Fibroblast of the aortic adventitia (primary cell): ENCODE measurements around the gene MACROD1. TPM values are rescaled to one million over a fixed set of nuclear protein-coding genes. Genes with fewer than 3 reads are reported as not detected.
A peak's percentile ranks its signal among the peaks of the same experiment; 100 is the strongest.

ENCODE experiments used
- DNase-seq: peaks from one replicate; pipeline ENCODE4 v3.0.0-alpha.2; 2010; ENCODE audit warnings: low read depth
- H3K4me3 ChIP-seq: 2 replicates; pipeline ENCODE4 v1.5.1; 2011; ENCODE audit warnings: low read depth, mild to moderate bottlenecking, control low read depth, low read length, moderate library complexity
- total RNA-seq: library from RNA; depleted of rRNA; stranded (reverse); fragments of >200 nt; gene quantifications from 2 replicates; pipeline ENCODE4 v1.2.3, GENCODE V29; 2012; ENCODE audit warnings: low replicate concordance
- TF ChIP-seq, protein P1 (sequence below): IDR thresholded peaks from 2 replicates; pipeline ENCODE4 v1.5.1; 2011; ENCODE audit warnings: mild to moderate bottlenecking, low read length, control low read depth, inconsistent platforms; ENCODE audit not compliant: insufficient read depth

MACROD1 gene
- total RNA-seq, 1 donor = 14.5 TPM

DNA sequence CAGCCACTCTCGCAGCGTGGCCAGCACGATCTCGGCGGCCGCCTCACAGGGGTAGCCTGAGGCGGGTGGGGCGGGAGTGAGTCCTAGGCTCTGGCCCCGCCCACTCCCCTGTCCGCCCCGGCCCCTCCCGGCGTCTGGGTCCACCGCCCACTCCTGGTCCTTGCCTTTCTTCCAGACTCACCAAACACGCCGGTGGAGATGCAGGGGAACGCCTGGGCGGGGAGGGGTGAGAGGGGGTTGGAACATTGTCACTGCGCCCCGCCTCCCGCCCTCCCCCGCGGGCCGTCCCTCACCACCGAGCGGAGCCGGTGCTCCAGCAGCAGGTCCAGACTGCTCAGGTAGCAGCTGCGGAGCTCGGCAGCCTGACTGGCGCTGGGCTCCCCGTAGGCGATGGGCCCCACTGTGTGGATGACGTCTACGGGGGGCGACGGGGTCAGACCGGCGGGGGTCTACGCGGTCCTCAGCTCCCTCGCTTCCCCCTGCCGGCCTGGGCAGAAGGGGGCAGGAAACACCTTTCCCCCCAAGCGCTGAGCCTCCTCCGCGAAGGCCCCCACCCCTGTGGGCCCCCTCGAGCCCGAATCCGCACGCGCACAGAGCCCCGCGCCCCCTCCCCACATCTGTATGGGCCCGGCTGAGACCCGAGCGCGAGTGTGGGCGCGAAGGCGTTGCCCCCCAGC lies 166.4 kb downstream of the MACROD1 start:
- no peak overlapping the region for H3K4me3 ChIP-seq
- TF ChIP-seq, protein P1, sequence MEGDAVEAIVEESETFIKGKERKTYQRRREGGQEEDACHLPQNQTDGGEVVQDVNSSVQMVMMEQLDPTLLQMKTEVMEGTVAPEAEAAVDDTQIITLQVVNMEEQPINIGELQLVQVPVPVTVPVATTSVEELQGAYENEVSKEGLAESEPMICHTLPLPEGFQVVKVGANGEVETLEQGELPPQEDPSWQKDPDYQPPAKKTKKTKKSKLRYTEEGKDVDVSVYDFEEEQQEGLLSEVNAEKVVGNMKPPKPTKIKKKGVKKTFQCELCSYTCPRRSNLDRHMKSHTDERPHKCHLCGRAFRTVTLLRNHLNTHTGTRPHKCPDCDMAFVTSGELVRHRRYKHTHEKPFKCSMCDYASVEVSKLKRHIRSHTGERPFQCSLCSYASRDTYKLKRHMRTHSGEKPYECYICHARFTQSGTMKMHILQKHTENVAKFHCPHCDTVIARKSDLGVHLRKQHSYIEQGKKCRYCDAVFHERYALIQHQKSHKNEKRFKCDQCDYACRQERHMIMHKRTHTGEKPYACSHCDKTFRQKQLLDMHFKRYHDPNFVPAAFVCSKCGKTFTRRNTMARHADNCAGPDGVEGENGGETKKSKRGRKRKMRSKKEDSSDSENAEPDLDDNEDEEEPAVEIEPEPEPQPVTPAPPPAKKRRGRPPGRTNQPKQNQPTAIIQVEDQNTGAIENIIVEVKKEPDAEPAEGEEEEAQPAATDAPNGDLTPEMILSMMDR = no peak
- peak; percentile 21 for DNase-seq

DNA sequence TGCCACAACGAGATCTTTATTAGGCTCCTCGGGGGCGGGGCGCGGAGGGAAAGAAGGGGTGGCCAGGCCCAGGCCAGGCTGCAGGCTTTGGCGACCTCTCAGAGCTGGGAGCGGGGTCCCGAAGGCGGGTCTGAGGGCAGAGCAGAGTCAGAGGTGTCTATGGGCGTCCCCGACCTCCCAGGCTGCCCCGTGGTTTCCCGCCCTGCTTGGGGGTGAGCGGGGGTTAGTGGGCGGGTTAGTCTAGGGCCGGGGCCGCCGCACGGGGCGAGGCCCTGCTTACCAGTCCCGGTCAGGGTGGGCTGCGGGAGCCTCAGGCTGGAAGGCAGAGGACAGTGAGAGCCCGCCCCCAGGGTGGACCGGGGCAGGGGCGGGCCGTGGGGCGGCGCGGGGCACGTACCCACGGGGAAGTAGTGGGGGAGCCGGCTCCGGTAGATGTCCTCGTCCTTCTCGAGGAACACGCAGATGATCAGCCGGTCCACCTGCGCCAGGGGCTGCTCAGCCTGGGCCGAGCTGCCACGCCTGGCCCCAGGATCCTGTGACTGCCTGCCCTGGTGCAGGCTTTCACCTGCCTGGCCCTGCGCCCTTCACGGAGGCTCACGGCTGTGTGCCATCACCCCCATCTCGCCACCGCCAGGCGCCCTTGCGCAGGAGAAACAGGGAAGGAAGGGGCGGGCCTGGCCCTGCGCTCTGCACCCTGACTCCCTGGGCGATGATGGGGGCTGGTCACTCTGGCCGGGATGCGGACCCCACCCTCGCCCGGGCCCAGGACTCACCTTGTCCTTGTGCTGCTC lies 167.2 kb downstream of the MACROD1 start:
- no peak for DNase-seq
- TF ChIP-seq, protein P1 = no peak

DNA sequence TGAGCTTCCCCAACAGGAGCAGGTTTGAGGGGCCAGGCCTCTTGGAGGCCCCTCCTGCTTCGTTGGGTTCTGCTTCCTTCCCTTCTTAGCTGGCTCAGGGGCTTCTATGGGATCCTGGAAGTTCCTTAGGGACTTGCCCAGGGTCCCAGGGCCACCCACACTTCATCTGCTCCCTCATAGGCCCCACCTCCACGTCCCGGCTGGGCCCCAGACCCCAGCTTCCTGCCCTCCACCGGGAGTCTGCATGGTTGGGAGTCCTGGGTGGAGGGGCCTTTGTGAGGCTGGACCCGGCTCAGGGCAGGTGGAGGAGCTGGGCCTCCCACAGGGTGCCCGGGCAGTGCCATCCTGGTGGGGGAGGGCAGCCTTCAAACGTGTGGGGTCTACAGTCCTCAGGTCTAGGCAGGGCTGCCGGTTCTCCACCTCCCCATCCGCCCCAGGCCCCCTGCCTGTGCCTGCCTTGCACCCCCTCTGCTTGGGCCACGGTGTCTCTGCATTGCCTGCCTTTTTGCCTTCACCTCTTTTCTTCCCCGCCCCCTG lies 168.0 kb downstream of the MACROD1 start:
- TF ChIP-seq, protein P1 = no peak
- DNase-seq = no peak
- H3K4me3 ChIP-seq = no peak overlapping the region

More for the DNA sequence above, 167.2 kb downstream of the MACROD1 start:
- H3K4me3 ChIP-seq = no peak overlapping the region

DNA sequence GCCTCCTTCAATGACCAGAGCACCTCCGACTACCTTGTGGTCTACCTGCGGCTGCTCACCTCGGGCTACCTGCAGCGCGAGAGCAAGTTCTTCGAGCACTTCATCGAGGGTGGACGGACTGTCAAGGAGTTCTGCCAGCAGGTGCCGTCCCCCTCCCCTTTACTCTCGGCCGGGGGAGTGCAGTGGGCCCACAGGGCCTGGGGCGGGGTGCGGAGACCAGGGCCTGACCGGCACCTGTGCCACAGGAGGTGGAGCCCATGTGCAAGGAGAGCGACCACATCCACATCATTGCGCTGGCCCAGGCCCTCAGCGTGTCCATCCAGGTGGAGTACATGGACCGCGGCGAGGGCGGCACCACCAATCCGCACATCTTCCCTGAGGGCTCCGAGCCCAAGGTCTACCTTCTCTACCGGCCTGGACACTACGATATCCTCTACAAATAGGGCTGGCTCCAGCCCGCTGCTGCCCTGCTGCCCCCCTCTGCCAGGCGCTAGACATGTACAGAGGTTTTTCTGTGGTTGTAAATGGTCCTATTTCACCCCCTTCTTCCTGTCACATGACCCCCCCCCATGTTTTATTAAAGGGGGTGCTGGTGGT lies 168.7 kb downstream of the MACROD1 start:
- TF ChIP-seq, protein P1 = no peak
- H3K4me3 ChIP-seq = no peak overlapping the region
- DNase-seq = no peak

DNA sequence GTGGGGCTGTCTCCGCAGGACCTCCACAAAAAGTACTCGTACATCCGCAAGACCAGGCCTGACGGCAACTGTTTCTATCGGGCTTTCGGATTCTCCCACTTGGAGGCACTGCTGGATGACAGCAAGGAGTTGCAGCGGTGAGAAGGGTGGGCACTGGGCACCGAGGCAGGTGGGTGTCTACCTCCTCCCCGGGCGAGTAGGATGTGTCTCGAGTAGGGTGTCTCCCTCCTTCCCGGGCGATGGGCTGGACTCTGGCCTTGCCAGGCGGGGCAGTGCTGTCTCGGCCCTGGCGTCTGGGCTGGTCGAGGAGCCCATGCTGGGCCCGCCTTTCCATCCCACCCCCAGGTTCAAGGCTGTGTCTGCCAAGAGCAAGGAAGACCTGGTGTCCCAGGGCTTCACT lies 169.4 kb downstream of the MACROD1 start:
- TF ChIP-seq, protein P1 = no peak
- no peak for DNase-seq
- H3K4me3 ChIP-seq = no peak overlapping the region

DNA sequence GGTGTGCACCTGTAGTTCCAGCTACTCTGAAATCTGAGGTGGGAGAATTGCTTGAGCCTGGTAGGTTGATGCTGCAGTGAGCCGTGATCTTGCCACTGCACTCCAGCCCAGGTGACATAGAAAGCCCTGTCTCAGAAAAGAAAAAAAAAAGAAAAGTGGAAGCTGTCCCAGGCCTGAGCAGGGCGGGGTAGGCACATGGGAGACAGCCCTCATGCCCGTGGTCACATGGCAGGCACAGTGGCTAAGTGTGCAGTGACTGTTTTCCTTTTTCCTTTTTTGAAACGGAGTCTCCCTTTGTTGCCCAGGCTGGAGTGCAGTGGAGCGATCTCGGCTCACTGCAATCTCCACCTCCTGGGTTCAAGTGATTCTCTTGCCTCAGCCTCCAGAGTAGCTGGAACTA lies 171.9 kb downstream of the MACROD1 start:
- H3K4me3 ChIP-seq = no peak overlapping the region
- TF ChIP-seq, protein P1 = no peak
- DNase-seq = no peak
